Mesenchymal stem cell (in vitro differentiated cells and primary cell): ENCODE data around the gene MED27.

Experiments
- DNase-seq: peaks from one replicate; pipeline ENCODE4 v3.0.0-alpha.2; 2013
- H2AFZ ChIP-seq: one replicate; pipeline ENCODE4 v1.6.1; 2013; ENCODE audit warnings: low read depth, mild to moderate bottlenecking, control low read depth, inconsistent platforms, low read length, moderate library complexity
- H2AK5ac ChIP-seq: 2 replicates; pipeline ENCODE4 v1.6.1; 2013; ENCODE audit warnings: low read length, moderate library complexity, mild to moderate bottlenecking, inconsistent platforms; ENCODE audit not compliant: severe bottlenecking
- H2BK120ac ChIP-seq: one replicate; pipeline ENCODE4 v1.6.1; 2013; ENCODE audit warnings: low read depth, mild to moderate bottlenecking, inconsistent platforms, low read length, moderate library complexity
- H2BK12ac ChIP-seq, 2 experiments: one replicate each; pipeline ENCODE4 v1.6.1; 2013; ENCODE audit warnings: inconsistent platforms in 2 of 2, low read length in 2 of 2, mild to moderate bottlenecking in 2 of 2, moderate library complexity in 2 of 2, control low read depth in 1 of 2
- H2BK15ac ChIP-seq: one replicate; pipeline ENCODE4 v1.6.1; 2013; ENCODE audit warnings: mild to moderate bottlenecking, low read depth, inconsistent platforms; ENCODE audit not compliant: poor library complexity, severe bottlenecking
- H2BK5ac ChIP-seq: 2 replicates; pipeline ENCODE4 v1.6.1; 2013; ENCODE audit warnings: low read depth, mild to moderate bottlenecking, low read length, control low read depth, inconsistent platforms; ENCODE audit not compliant: poor library complexity, severe bottlenecking
- H3K14ac ChIP-seq, 2 experiments: one replicate each; pipeline ENCODE4 v1.6.1; 2013; ENCODE audit warnings: inconsistent platforms in 2 of 2, low read length in 2 of 2, control low read depth in 1 of 2, mild to moderate bottlenecking in 1 of 2, moderate library complexity in 1 of 2
- H3K18ac ChIP-seq, 2 experiments: one replicate each; pipeline ENCODE4 v1.6.1; 2013; ENCODE audit warnings: inconsistent platforms in 2 of 2, low read length in 2 of 2, control low read depth in 1 of 2, low read depth in 1 of 2, mild to moderate bottlenecking in 1 of 2
- H3K23ac ChIP-seq, 2 experiments: one replicate each; pipeline ENCODE4 v1.6.1; 2013; ENCODE audit warnings: inconsistent platforms in 2 of 2, low read length in 2 of 2, mild to moderate bottlenecking in 2 of 2, moderate library complexity in 2 of 2, control low read depth in 1 of 2
- H3K27ac ChIP-seq: 2 replicates; pipeline ENCODE4 v1.5.1; 2013; ENCODE audit warnings: mild to moderate bottlenecking, moderate library complexity, low read length, control low read depth, inconsistent platforms; ENCODE audit not compliant: poor library complexity, severe bottlenecking
- H3K27me3 ChIP-seq, 2 experiments: 2 replicates each; pipeline versions ENCODE4 v1.6.1 to v1.7.0; 2013; ENCODE audit warnings: low read length in 2 of 2, mild to moderate bottlenecking in 2 of 2, moderate library complexity in 2 of 2, control low read depth in 1 of 2, inconsistent platforms in 1 of 2; ENCODE audit not compliant: control insufficient read depth in 1 of 2, insufficient read depth in 1 of 2
- H3K36me3 ChIP-seq, 2 experiments: 2 replicates each; pipeline versions ENCODE4 v1.6.1 to v1.7.0; 2013; ENCODE audit warnings: low read length in 2 of 2, control low read depth in 1 of 2, inconsistent platforms in 1 of 2, low read depth in 1 of 2, mild to moderate bottlenecking in 1 of 2; ENCODE audit not compliant: insufficient read depth in 2 of 2, control insufficient read depth in 1 of 2
- H3K4ac ChIP-seq, 2 experiments: one replicate each; pipeline ENCODE4 v1.6.1; 2013; ENCODE audit warnings: inconsistent platforms in 2 of 2, low read length in 2 of 2, mild to moderate bottlenecking in 2 of 2, moderate library complexity in 2 of 2, control low read depth in 1 of 2, low read depth in 1 of 2
- H3K4me1 ChIP-seq: 2 replicates; pipeline ENCODE4 v1.6.1; 2013; ENCODE audit warnings: low read depth, low read length, control low read depth; ENCODE audit not compliant: control insufficient read depth, insufficient read depth
- H3K4me2 ChIP-seq: 2 replicates; pipeline ENCODE4 v1.6.1; 2013; ENCODE audit warnings: low read length, mild to moderate bottlenecking, inconsistent platforms; ENCODE audit not compliant: poor library complexity, severe bottlenecking
- H3K4me3 ChIP-seq, 2 experiments: 2 replicates each; pipeline versions ENCODE4 v1.5.1 to v1.7.0; 2013; ENCODE audit warnings: low read length in 2 of 2, mild to moderate bottlenecking in 2 of 2, control low read depth in 1 of 2, low read depth in 1 of 2; ENCODE audit not compliant: insufficient read depth in 1 of 2
- H3K79me1 ChIP-seq: replicated peaks from 2 replicates; pipeline ENCODE4 v1.6.1; 2013; ENCODE audit warnings: mild to moderate bottlenecking, control low read depth, low read length, inconsistent platforms; ENCODE audit not compliant: poor library complexity, severe bottlenecking
- H3K9ac ChIP-seq: 2 replicates; pipeline ENCODE4 v1.7.0; 2013; ENCODE audit warnings: mild to moderate bottlenecking, low read length, moderate library complexity
- H3K9me3 ChIP-seq: 2 replicates; pipeline ENCODE4 v1.7.0; 2013; ENCODE audit warnings: mild to moderate bottlenecking, low read length; ENCODE audit not compliant: control insufficient read depth
- H4K8ac ChIP-seq: one replicate; pipeline ENCODE4 v1.6.1; 2013; ENCODE audit warnings: inconsistent platforms, mild to moderate bottlenecking, low read length, moderate library complexity
- H4K91ac ChIP-seq: one replicate; pipeline ENCODE4 v1.6.1; 2013; ENCODE audit warnings: mild to moderate bottlenecking, low read length, inconsistent platforms
- WGBS: methylation state at CpG from one replicate; pipeline ENCODE4 v1.1.7; 2013; ENCODE audit warnings: mixed read lengths; 5-methylcytosine and 5-hydroxymethylcytosine counted together

Gene MED27

GRCh38 chr9:131838530-131839280 is 241.0 kb downstream of the MED27 start:
- Histone ChIP-seq H3K4me2 (no peak overlapping the region), H2BK5ac (no peak overlapping the region), H2AFZ (no peak overlapping the region), H3K23ac (no peak overlapping the region), H2AK5ac (no peak overlapping the region), H2BK120ac (no peak overlapping the region), H3K9ac (no peak overlapping the region), H3K9me3 (peaks cover 8% of the 10 kb centered on the region), H3K4me3 (peak overlapping the region in 1 of 2 experiments; percentile 2), H3K4me1 (peaks cover 17% of the 10 kb centered on the region), H3K27me3 (peaks cover 30 to 66% of the 10 kb centered on the region in 2 experiments), H2BK12ac (no peak overlapping the region), H2BK15ac (no peak overlapping the region), H3K36me3 (no peaks in the 10 kb centered on the region), H3K18ac (no peak overlapping the region), H3K14ac (peak overlapping the region in 1 of 2 experiments; percentile 14), H3K4ac (no peak overlapping the region), H3K79me1 (no peaks in the 10 kb centered on the region), H3K27ac (no peak overlapping the region), H4K91ac (no peak overlapping the region), H4K8ac (no peak overlapping the region)
- WGBS, result 63% methylated on average over 22 of the region's 22 CpGs
- no peak for DNase-seq

GRCh38 chr9:131837836-131838235 is 241.8 kb downstream of the MED27 start:
- no peak overlapping the region for H3K4me2 ChIP-seq
- no peak overlapping the region for H3K4me3 ChIP-seq
- no peaks in the 10 kb centered on the region for H3K36me3 ChIP-seq
- no peak overlapping the region for H2BK15ac ChIP-seq
- H3K27ac ChIP-seq, result no peak overlapping the region
- DNase-seq, result no peak
- H4K8ac ChIP-seq, result no peak overlapping the region
- peak overlapping the region in 1 of 2 experiments; percentile 65 for H3K23ac ChIP-seq
- peaks cover 14% of the 10 kb centered on the region for H3K9me3 ChIP-seq
- H3K27me3 ChIP-seq, result peaks cover 25 to 58% of the 10 kb centered on the region in 2 experiments
- no peak overlapping the region for H4K91ac ChIP-seq
- no peak overlapping the region for H2AK5ac ChIP-seq
- 67% methylated on average over 10 of the region's 10 CpGs for WGBS
- H2AFZ ChIP-seq, result no peak overlapping the region
- peaks cover 17% of the 10 kb centered on the region for H3K4me1 ChIP-seq
- H3K9ac ChIP-seq, result no peak overlapping the region
- H3K18ac ChIP-seq, result no peak overlapping the region
- H3K79me1 ChIP-seq, result no peaks in the 10 kb centered on the region
- H2BK120ac ChIP-seq, result no peak overlapping the region
- H2BK12ac ChIP-seq, result no peak overlapping the region
- no peak overlapping the region for H3K14ac ChIP-seq
- no peak overlapping the region for H2BK5ac ChIP-seq
- no peak overlapping the region for H3K4ac ChIP-seq

DNA sequence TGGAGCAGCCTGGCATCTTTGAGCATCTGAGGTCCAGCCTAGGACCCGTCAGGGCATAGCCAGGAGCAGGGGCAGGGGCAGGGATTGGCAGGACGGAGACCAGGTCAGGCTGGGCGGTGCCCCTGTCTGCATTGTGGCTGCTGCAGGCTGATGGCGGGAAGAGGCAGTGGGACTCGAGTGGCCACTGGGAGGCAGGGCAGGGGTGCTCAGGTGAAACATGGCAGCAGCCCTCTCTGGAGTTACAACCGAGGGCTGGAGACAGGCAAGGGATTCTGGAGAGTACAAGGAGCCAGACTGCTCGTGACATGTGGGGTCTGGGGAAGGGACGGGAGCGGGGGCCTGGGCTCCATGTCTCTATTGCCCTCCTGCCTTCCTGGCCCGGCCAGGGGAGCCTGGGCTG is 242.4 kb downstream of the MED27 start:
- H3K23ac ChIP-seq, result no peak overlapping the region
- no peaks in the 10 kb centered on the region for H3K79me1 ChIP-seq
- H2BK15ac ChIP-seq, result no peak overlapping the region
- no peak overlapping the region for H2BK5ac ChIP-seq
- no peak overlapping the region for H3K4ac ChIP-seq
- no peak overlapping the region for H3K4me3 ChIP-seq
- no peak overlapping the region for H2BK12ac ChIP-seq
- 72% methylated on average over 10 of the region's 10 CpGs for WGBS
- H2AK5ac ChIP-seq, result no peak overlapping the region
- H3K36me3 ChIP-seq, result no peaks in the 10 kb centered on the region
- H3K18ac ChIP-seq, result no peak overlapping the region
- H2BK120ac ChIP-seq, result no peak overlapping the region
- H3K9ac ChIP-seq, result no peak overlapping the region
- H3K9me3 ChIP-seq, result peaks cover 17% of the 10 kb centered on the region
- peaks cover 22 to 53% of the 10 kb centered on the region in 2 experiments for H3K27me3 ChIP-seq
- H2AFZ ChIP-seq, result no peak overlapping the region
- no peak overlapping the region for H3K14ac ChIP-seq
- H3K27ac ChIP-seq, result no peak overlapping the region
- no peak overlapping the region for H3K4me2 ChIP-seq
- DNase-seq, result peak; percentile 3
- H4K91ac ChIP-seq, result no peak overlapping the region
- no peak overlapping the region for H4K8ac ChIP-seq
- peaks cover 17% of the 10 kb centered on the region for H3K4me1 ChIP-seq

DNA sequence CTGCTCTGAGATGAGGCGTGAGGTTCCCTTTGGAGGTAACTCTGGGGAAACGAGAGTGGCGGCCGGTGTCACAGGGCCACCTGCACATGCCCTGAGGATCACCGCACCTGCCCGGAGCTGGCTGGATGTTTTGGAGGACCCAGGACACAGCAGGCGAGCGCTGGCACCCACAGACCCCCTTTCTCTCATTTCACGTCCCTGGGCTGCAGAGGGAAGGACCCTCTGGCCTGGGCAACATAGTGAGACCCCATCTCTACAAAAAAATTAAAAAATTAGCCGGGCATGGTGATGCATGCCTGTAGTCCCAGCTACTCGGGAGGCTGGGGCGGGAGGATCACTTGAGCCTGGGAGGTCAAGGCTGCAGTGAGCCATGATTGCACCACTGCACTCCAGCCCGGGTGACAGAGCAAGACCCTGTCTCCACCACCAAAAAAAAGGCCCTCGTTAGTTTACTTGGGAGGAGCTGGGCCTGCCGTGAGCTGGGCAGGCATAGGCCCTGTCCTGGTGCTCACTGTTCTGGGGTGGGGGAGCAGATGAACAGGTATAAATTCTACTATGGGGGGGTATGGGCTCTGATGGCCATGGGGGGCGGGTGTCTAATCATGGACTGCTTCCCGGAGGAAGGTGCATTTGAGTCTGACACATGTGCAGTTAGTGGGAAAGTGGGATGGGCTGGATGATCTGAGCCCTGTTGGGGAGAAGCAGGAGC is 242.9 kb downstream of the MED27 start:
- Histone ChIP-seq H4K8ac (no peak overlapping the region), H4K91ac (no peak overlapping the region), H2BK120ac (no peak overlapping the region), H2AFZ (no peak overlapping the region), H2BK15ac (no peak overlapping the region), H3K23ac (no peak overlapping the region), H2BK12ac (no peak overlapping the region), H3K4me3 (no peak overlapping the region), H3K27me3 (peaks cover 16 to 48% of the 10 kb centered on the region in 2 experiments), H3K79me1 (no peaks in the 10 kb centered on the region), H3K14ac (no peak overlapping the region), H3K27ac (no peak overlapping the region), H3K4ac (no peak overlapping the region), H2AK5ac (no peak overlapping the region), H3K4me1 (peaks cover 17% of the 10 kb centered on the region), H3K4me2 (no peak overlapping the region), H3K18ac (no peak overlapping the region), H3K9me3 (peaks cover 17% of the 10 kb centered on the region), H3K9ac (no peak overlapping the region), H3K36me3 (no peaks in the 10 kb centered on the region), H2BK5ac (no peak overlapping the region)
- DNase-seq, result no peak
- 91% methylated on average over 17 of the region's 17 CpGs for whole genome bisulfite sequencing
